Adipocyte (in vitro differentiated cells): ENCODE results near the gene APOL3.
"Not testable (repeated sequence)": the region's sequence is repeated elsewhere in the genome, so short reads cannot be mapped to it uniquely, and the experiment has no call there.

Experiments
- DNase-seq: peaks from one replicate; pipeline ENCODE4 v3.0.0-alpha.2; 2015; ENCODE audit warnings: low read depth
- H3K27me3 ChIP-seq: replicated peaks from 2 replicates; pipeline ENCODE4 v1.7.0; 2013; ENCODE audit warnings: mild to moderate bottlenecking, low read length, moderate library complexity; ENCODE audit not compliant: control insufficient read depth, insufficient read depth
- H3K36me3 ChIP-seq: 2 replicates; pipeline ENCODE4 v1.7.0; 2013; ENCODE audit warnings: low read length, mild to moderate bottlenecking, moderate library complexity; ENCODE audit not compliant: control insufficient read depth, insufficient read depth, severe bottlenecking
- H3K4me1 ChIP-seq: 2 replicates; pipeline ENCODE4 v1.7.0; 2013; ENCODE audit warnings: mild to moderate bottlenecking, low read length, moderate library complexity; ENCODE audit not compliant: control insufficient read depth, insufficient read depth
- H3K4me3 ChIP-seq: 2 replicates; pipeline ENCODE4 v1.7.0; 2013; ENCODE audit warnings: mild to moderate bottlenecking, low read length, moderate library complexity
- H3K9ac ChIP-seq: 2 replicates; pipeline ENCODE4 v1.7.0; 2013; ENCODE audit warnings: mild to moderate bottlenecking, low read length, moderate library complexity
- H3K9me3 ChIP-seq: 2 replicates; pipeline ENCODE4 v1.7.0; 2013; ENCODE audit warnings: mild to moderate bottlenecking, low read length, moderate library complexity; ENCODE audit not compliant: control insufficient read depth

Gene APOL3

DNA sequence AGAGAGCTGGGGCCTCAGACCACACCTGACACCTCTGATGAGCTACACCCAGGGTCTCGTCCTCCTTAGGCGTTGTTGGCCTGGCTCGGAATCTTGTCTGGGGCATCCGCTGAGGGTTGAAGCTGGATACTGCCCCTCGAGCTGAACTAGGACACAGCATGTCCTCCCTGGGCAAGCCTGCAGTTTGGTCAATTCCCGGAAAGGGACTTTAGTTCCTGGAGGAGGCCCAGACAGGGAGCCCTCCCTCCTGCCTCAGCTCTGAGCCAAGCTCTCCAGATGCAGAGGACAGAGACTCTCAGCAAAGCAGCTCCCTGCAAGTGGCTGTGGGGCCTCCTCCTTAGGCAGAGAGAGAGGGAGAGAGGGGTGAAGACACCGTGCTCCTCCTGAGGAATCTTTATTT is 4.9 kb downstream of the APOL3 start:
- Histone ChIP-seq H3K9me3 (peaks cover 4% of the 10 kb centered on the region), H3K27me3 (no peaks in the 10 kb centered on the region), H3K4me1 (peaks cover 84% of the 10 kb centered on the region), H3K4me3 (peak overlapping the region; percentile 76), H3K9ac (peak overlapping the region; percentile 94), H3K36me3 (no peaks in the 10 kb centered on the region)
- DNase-seq = peak; percentile 71

DNA sequence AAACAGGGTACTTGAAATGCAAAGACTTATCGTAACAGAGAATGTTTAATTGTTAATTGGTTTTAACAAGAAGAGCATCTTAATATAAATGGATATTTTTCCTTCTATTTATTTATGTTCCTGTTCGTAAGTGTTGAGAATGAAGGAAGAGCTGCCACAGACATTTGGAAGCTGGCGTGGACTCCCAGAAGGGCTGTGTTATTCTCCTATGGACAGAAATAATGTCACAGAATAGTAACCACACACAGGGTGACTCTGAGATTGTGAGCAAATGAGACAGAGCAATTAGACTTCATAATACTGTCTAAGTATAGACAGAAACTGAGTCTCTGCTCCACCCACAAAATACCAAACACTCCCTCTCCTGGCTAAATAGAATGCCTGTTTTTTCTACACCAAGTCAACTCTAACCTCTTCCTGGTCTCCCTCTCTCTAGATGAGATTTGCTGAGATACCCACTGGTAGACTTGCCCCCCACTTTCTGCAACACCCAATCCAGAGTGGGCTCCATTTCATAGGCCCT is 6.1 kb downstream of the APOL3 start:
- H3K27me3 ChIP-seq = no peaks in the 10 kb centered on the region
- H3K4me3 ChIP-seq = peak overlapping the region; percentile 31
- peaks cover 4% of the 10 kb centered on the region for H3K9me3 ChIP-seq
- DNase-seq = no peak
- H3K4me1 ChIP-seq = peaks cover 85% of the 10 kb centered on the region
- peak overlapping the region; percentile 94 for H3K9ac ChIP-seq
- H3K36me3 ChIP-seq = no peaks in the 10 kb centered on the region

DNA sequence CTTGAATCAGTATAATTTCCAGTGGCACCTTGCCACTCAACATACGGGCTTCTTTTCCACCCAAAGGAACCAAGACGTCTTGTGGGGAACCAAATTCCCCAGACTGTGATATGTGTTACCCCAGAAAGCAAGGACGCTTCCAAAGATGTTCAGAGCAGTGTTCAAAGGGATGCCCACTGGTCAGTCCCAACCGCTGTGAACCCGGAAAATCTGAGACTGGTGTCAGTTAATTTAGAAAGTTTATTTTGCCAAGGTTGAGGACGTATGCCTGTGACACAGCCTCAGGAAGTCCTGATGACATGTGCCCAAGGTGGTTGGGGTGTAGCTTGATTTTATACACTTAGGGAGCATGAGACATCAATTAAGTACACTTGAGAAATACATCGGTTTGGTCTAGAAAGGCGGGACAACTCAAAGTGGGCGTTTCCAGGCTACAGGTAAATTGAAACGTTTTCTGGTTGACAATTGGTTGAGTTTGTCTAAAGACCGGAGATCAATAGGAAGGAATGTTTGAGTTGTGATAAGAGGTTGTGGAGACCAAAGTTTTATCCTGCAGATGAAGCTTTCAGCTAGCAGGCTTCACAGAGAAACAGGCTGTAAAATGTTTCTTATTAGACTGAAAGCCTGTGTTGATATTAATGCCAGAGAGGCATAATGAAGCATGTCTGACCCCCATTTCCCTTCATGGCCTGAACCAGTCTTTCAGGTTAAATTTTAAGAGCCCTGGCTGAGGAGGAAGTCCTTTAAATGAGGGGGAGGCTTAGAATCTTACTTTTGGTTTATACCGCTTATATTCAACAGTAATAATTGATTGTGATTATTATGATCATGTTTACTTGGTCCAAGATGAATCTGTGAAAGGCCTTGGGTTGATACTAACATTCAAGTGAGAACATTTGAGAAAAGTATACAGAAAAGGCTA is 6.8 kb downstream of the APOL3 start:
- Histone ChIP-seq H3K4me3 (no peak overlapping the region), H3K4me1 (peaks cover 85% of the 10 kb centered on the region), H3K36me3 (peaks cover 5% of the 10 kb centered on the region), H3K27me3 (no peaks in the 10 kb centered on the region), H3K9ac (peak overlapping the region; percentile 94), H3K9me3 (peaks cover 4% of the 10 kb centered on the region)
- no peak for DNase-seq

DNA sequence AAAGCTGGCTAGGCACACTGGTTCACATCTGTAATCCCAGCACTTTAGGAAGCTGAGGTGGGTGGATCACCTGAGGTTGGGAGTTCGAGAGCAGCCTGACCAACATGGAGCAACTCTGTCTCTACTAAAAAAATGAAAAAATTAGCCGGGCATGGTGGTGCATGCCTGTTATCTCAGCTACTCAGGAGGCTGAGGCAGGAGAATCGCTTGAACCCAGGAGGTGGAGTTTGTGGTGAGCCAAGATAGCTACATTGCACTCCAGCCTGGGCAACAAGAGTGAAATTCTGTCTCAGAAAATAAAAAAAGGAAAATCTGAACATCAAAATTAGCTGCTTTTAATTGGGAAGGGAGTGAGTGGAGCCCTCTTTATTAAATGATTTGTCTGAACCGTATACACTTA is 7.7 kb downstream of the APOL3 start:
- DNase-seq, H3K9ac ChIP-seq, H3K4me3 ChIP-seq, H3K27me3 ChIP-seq, H3K9me3 ChIP-seq: not testable (repeated sequence)
- H3K4me1 ChIP-seq = peaks cover 86% of the 10 kb centered on the region
- peaks cover 14% of the 10 kb centered on the region for H3K36me3 ChIP-seq

DNA sequence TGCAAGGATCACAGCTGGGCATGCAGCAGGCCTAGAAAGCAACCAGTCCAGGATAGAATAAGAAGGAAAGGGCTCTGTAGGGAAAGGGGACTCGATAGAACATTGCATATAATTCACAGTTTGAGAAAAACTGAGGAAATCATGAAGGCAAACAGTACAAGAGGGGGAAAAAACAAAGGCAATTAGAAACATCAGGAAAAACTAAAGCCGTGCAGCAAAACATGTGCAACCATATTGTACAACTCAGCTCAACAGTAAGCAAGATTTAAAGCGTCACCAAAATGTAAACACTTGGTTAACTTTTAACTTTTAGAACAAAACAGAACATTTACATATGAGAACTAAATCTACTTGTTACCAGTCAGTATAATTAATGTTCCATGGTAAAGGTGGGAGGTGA is 8.5 kb downstream of the APOL3 start:
- no peak for DNase-seq
- H3K9ac ChIP-seq = peak overlapping the region; percentile 78
- peaks cover 4% of the 10 kb centered on the region for H3K9me3 ChIP-seq
- peak overlapping the region; percentile 40 for H3K4me3 ChIP-seq
- no peaks in the 10 kb centered on the region for H3K27me3 ChIP-seq
- H3K4me1 ChIP-seq = peaks cover 86% of the 10 kb centered on the region
- peaks cover 16% of the 10 kb centered on the region for H3K36me3 ChIP-seq

DNA sequence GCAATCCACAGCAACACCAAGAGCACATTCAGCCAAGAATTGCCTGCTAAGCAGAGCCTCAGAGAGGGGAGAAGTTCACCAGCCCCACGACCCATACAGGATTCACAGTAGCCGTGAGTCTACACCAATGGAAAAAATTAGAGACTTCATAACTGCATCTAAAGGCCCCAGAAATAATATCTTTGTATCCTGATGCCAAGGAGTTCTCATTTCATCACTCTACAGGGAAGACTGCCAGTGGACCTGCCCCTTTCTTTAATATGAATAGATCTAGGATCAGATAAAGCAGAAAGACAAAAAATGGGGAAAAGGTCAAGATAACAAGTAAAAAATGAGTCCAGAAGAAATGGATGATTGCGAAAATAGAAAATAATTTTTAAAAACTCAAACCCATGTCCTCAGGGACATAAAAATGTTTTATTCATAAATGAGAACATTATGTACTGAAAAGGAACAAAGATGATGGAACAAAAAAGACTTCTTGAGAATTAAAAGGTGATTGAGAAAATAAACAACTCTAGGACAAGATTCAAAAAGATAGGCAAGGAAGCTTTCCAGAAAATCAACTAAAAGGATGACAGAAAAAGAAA is 9.5 kb downstream of the APOL3 start:
- Histone ChIP-seq H3K4me3 (peak overlapping the region; percentile 43), H3K27me3 (no peaks in the 10 kb centered on the region), H3K9me3 (peaks cover 4% of the 10 kb centered on the region), H3K36me3 (peaks cover 16% of the 10 kb centered on the region), H3K4me1 (peaks cover 87% of the 10 kb centered on the region), H3K9ac (peak overlapping the region; percentile 78)
- DNase-seq = peak; percentile 84

DNA sequence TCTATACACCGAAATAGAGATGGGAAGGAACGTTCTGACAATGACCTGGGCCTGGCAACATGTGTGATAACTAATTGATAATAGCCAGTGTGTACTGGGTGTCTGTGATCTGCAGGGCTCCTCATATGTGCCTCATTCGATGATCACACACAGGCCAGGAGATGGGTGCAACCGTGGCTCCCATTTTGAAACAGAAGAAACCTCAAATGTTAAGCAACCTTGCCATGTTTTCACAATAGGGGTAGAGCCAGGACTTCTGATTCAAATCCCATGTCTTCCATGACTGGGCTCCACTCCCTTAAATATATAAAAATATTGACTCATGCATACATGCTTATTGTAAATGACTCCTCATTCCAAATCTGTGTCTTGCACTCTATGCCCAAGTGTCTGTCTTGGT is 11.1 kb downstream of the APOL3 start:
- Histone ChIP-seq H3K4me1 (peaks cover 80% of the 10 kb centered on the region), H3K36me3 (peaks cover 16% of the 10 kb centered on the region), H3K27me3 (no peaks in the 10 kb centered on the region), H3K9ac (peak overlapping the region; percentile 78), H3K4me3 (no peak overlapping the region), H3K9me3 (peaks cover 4% of the 10 kb centered on the region)
- DNase-seq = peak; percentile 50

DNA sequence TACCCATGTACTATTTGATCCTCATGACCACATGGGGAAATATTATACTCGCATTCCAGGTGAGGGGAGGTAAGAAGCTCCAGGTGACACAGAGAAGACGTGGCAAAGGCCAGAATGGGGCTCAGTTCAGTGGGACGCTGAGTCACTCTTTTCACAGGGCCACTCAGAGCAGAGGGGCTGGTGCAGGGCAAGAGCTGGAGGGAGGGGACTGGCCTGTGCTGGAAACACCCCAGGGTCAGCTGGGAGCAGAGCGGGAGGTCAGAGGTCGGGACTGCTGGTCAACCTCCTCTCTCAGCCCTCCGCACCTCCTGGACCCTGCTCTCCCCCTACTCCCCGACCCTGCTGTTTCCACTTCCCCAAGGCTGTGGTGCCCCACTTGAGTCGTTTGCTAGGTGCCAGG is 12.1 kb downstream of the APOL3 start:
- peak overlapping the region; percentile 63 for H3K9ac ChIP-seq
- peaks cover 74% of the 10 kb centered on the region for H3K4me1 ChIP-seq
- peaks cover 4% of the 10 kb centered on the region for H3K9me3 ChIP-seq
- H3K4me3 ChIP-seq = no peak overlapping the region
- no peaks in the 10 kb centered on the region for H3K27me3 ChIP-seq
- DNase-seq = no peak
- H3K36me3 ChIP-seq = peaks cover 23% of the 10 kb centered on the region

DNA sequence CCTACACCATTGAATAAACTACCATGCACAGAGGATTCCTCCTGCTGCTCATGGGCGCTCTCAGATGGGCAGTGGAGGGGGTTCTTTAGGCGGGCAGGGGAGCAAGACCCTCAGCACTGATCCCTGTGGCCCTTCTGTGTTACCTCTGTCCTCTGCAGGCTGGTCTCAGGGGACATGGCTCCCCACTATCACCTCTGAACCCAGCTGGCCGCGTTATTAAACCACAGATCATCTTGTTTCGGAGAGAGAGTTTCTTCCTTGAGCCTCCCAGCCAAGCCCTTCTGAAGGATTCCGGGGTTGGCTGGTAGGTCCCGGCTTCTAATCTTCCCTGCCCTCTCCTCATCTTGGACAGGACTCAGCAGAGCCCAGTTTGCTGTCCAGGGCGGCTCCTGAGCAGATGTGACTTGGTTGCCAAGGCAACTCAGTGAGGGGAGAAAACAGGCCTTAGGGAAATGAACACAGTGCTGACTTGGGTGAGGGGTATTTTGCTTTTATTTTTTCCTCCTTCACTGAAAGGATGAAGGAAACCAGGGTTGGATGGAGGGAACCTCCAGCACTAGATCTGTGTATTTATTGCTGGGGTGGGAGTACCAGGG is 13.3 kb downstream of the APOL3 start:
- peaks cover 75% of the 10 kb centered on the region for H3K4me1 ChIP-seq
- no peak overlapping the region for H3K4me3 ChIP-seq
- peak overlapping the region; percentile 36 for H3K9ac ChIP-seq
- DNase-seq = no peak
- H3K36me3 ChIP-seq = peaks cover 33% of the 10 kb centered on the region
- peaks cover 4% of the 10 kb centered on the region for H3K9me3 ChIP-seq
- H3K27me3 ChIP-seq = no peaks in the 10 kb centered on the region

DNA sequence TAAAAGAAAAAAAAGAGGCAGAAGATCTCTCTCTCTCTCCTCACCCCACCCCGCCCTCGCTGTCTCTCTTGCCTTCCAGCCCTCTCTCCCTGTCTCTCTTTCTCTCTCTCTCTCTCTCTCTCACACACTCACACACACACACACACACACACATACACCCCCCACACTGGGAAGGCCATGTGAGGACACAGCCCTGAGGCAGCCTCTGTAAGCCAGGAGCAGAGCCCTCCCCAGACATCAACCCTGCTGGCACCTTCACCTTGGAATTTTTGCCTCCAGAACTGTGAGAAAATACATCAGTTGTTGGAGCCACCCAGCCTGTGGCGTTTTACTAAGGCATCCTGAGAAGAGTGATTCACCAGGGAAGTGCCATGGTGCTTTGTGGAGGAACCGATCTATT is 14.7 kb downstream of the APOL3 start:
- no peak for DNase-seq
- no peaks in the 10 kb centered on the region for H3K9me3 ChIP-seq
- peak overlapping the region; percentile 68 for H3K9ac ChIP-seq

DNA sequence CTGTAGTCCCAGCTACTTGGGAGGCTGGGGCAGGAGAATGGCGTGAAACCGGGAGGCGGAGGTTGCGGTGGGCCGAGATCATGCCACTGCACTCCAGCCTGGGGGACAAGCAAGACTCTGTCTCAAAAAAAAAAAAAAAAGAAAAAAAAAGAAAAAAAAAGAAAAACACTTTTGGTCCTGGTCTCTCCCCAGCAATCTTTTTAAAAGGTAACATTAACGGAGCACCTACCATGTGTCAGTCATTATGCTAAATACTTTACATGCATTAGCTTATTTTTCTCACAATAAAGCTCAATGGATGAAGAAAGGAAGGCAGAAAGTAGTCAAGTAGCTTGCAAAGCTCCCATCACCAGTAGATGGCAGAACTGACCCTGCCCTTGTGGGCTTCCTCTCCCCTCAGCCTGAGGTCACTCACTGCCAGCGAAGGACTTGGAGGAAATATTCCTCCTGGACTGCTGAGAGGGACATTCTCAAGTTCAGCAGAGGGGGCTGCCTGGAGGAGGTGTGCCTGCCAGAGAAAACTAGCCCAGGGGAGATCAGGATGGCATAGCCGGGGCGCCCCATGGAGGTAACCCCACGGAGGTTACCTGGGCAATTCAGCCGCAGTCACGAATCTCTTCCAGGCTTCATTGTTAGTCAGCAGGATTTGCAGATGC is 15.5 kb downstream of the APOL3 start:
- peak; percentile 86 for DNase-seq
- no peaks in the 10 kb centered on the region for H3K27me3 ChIP-seq
- peaks cover 54% of the 10 kb centered on the region for H3K36me3 ChIP-seq
- no peak overlapping the region for H3K4me3 ChIP-seq
- H3K9me3 ChIP-seq = no peaks in the 10 kb centered on the region
- H3K4me1 ChIP-seq = peaks cover 54% of the 10 kb centered on the region
- H3K9ac ChIP-seq = peak overlapping the region; percentile 68

More for the DNA sequence above, 14.7 kb downstream of the APOL3 start:
- Histone ChIP-seq H3K4me3 (no peak overlapping the region), H3K36me3 (peaks cover 47% of the 10 kb centered on the region), H3K27me3 (no peaks in the 10 kb centered on the region), H3K4me1 (peaks cover 62% of the 10 kb centered on the region)
